K562 (cell line): ENCODE data around the gene PRSS38. TPM values are rescaled to one million over a fixed set of nuclear protein-coding genes. Genes with fewer than 3 reads are reported as not detected.

ENCODE experiments used
- ATAC-seq: fragments of 200-7000 bp; cut with Tn5 transposase; 3 replicates; pipeline ENCODE4 v1.9.1; 2020; ENCODE audit warnings: moderate library complexity
- BruUV-seq: library from RNA; stranded (reverse); fragments of 400-500 nt; replicated peaks from 2 replicates; lab custom pipeline; 2021; lab: Mats Ljungman, UMichigan
- CTCF ChIA-PET: fragments of 300-600 bp; formaldehyde crosslinking; extraction: SDS; loops from one replicate; lab custom pipeline; 2021; ENCODE audit warnings: low intra/inter-chr PET ratio; lab: Yijun Ruan, JAX
- POLR2A ChIA-PET: fragments of 300-600, 350-650 bp; sonication (Branson Sonifier 250); formaldehyde crosslinking; extraction: SDS; loops from one replicate; lab custom pipeline; 2021; ENCODE audit warnings: antibody characterized with exemption, inconsistent platforms; lab: Yijun Ruan, JAX
- DNase-seq, 4 experiments: peaks; one replicate each; pipeline versions ENCODE4 v3.0.0 to v3.0.0-alpha.2; 2011 to 2018; ENCODE audit warnings: low spot score in 3 of 4, mixed read lengths in 3 of 4; ENCODE audit errors: extremely low read depth in 1 of 4
- FAIRE-seq: peaks from 2 replicates; lab custom pipeline; 2011; peaks lifted over from hg19 to GRCh38; lab: Jason Lieb, UNC
- H2AFZ ChIP-seq: 2 replicates; pipeline ENCODE4 v1.6.0; 2011; ENCODE audit warnings: low read depth, low read length, control low read depth, inconsistent platforms
- H3K27ac ChIP-seq: fragments of 200-600 bp; 3 replicates; pipeline ENCODE4 v1.8.0; 2011; ENCODE audit warnings: low read depth, mild to moderate bottlenecking, control low read depth, inconsistent platforms, low read length, moderate library complexity, mixed read lengths; ENCODE audit errors: extremely low read depth
- H3K27me3 ChIP-seq, 2 experiments: fragments of 300-600 bp in 1 of 2; 2 replicates in 1 of 2; 3 replicates in 1 of 2; pipeline versions ENCODE4 v1.6.0 to v1.8.0; 2011; ENCODE audit warnings: inconsistent platforms in 2 of 2, low read length in 2 of 2, mild to moderate bottlenecking in 1 of 2, mixed read lengths in 1 of 2, moderate library complexity in 1 of 2; ENCODE audit not compliant: control insufficient read depth in 2 of 2, insufficient read depth in 2 of 2
- H3K36me3 ChIP-seq: fragments of 300-600 bp; 3 replicates; pipeline ENCODE4 v1.8.0; 2011; ENCODE audit warnings: mild to moderate bottlenecking, low read length, inconsistent platforms; ENCODE audit not compliant: control insufficient read depth, insufficient read depth
- H3K4me1 ChIP-seq, 2 experiments: fragments of 200-600 bp in 1 of 2; replicated peaks in 1 of 2; 2 replicates in 1 of 2; 3 replicates in 1 of 2; pipeline versions ENCODE4 v1.5.1 to v1.8.0; 2011; ENCODE audit warnings: inconsistent platforms in 2 of 2, low read length in 2 of 2, mild to moderate bottlenecking in 1 of 2, mixed read lengths in 1 of 2, moderate library complexity in 1 of 2; ENCODE audit not compliant: control insufficient read depth in 2 of 2, insufficient read depth in 2 of 2
- H3K4me2 ChIP-seq: 2 replicates; pipeline ENCODE4 v1.6.1; 2011; ENCODE audit warnings: low read length, control low read depth, inconsistent platforms, mixed read lengths; ENCODE audit not compliant: insufficient read depth
- H3K4me3 ChIP-seq: fragments of 200-600 bp; sonication (generic), shearing (Covaris generic); 2 replicates; pipeline ENCODE4 v1.5.1; 2016; ENCODE audit warnings: control low read depth, inconsistent platforms
- H3K79me2 ChIP-seq: fragments of 200-600 bp; 3 replicates; pipeline ENCODE4 v1.8.0; 2011; ENCODE audit warnings: low read length, inconsistent platforms; ENCODE audit not compliant: control insufficient read depth, insufficient read depth
- H3K9ac ChIP-seq, 2 experiments: 2 replicates each; pipeline versions ENCODE4 v1.6.0 to v1.6.1; 2011; ENCODE audit warnings: low read depth in 2 of 2, low read length in 2 of 2, control low read depth in 1 of 2, inconsistent platforms in 1 of 2, mild to moderate bottlenecking in 1 of 2, mixed read lengths in 1 of 2; ENCODE audit not compliant: insufficient read depth in 1 of 2
- H3K9me1 ChIP-seq: one replicate; pipeline ENCODE4 v1.6.0; 2011; ENCODE audit warnings: inconsistent platforms, mild to moderate bottlenecking, low read length, moderate library complexity; ENCODE audit not compliant: control insufficient read depth, insufficient read depth
- H3K9me3 ChIP-seq: replicated peaks from 2 replicates; pipeline ENCODE4 v1.5.1; 2011; ENCODE audit warnings: low read depth, low read length, inconsistent platforms; ENCODE audit not compliant: control insufficient read depth, insufficient read depth
- H4K20me1 ChIP-seq: replicated peaks from 2 replicates; pipeline ENCODE4 v1.6.1; 2011; ENCODE audit warnings: low read length, inconsistent platforms, mixed read lengths; ENCODE audit not compliant: control insufficient read depth, insufficient read depth
- BCOR ChIP-seq: fragments of 450-650 bp; IDR thresholded peaks from 2 replicates; pipeline ENCODE4 v1.6.1; 2016
- C11orf30 ChIP-seq: fragments of 450-650 bp; IDR thresholded peaks from 2 replicates; pipeline ENCODE4 v1.6.1; 2016; ENCODE audit warnings: low read depth, mild to moderate bottlenecking
- DMBX1 ChIP-seq: fragments of 250-450 bp; sonication (Bioruptor Pico); IDR thresholded peaks from 2 replicates; pipeline ENCODE4 v1.8.0; 2022; ENCODE audit warnings: inconsistent platforms, mild to moderate bottlenecking, moderate library complexity, borderline replicate concordance
- ILF3 ChIP-seq: fragments of 450-650 bp; IDR thresholded peaks from 2 replicates; pipeline ENCODE4 v1.6.1; 2018; ENCODE audit warnings: antibody characterized with exemption, mild to moderate bottlenecking, moderate library complexity, borderline replicate concordance
- ILK ChIP-seq: fragments of 450-650 bp; IDR thresholded peaks from 2 replicates; pipeline ENCODE4 v1.6.1; 2016; ENCODE audit warnings: missing genetic modification characterization, low read depth, mild to moderate bottlenecking, missing compliant biosample characterization, moderate library complexity, borderline replicate concordance
- MEF2D ChIP-seq: conservative IDR thresholded peaks from 2 replicates; pipeline ENCODE4 v1.6.1; 2016; ENCODE audit warnings: low read depth, missing genetic modification characterization, missing compliant biosample characterization
- MEIS2 ChIP-seq: fragments of 450-650 bp; IDR thresholded peaks from 2 replicates; pipeline ENCODE4 v1.6.1; 2014; ENCODE audit warnings: mild to moderate bottlenecking; ENCODE audit not compliant: partially characterized antibody
- MTA1 ChIP-seq: fragments of 450-650 bp; IDR thresholded peaks from 2 replicates; pipeline ENCODE4 v1.6.1; 2017; ENCODE audit warnings: borderline replicate concordance
- MTA2 ChIP-seq: fragments of 450-650 bp; IDR thresholded peaks from 2 replicates; pipeline ENCODE4 v1.6.1; 2016; ENCODE audit warnings: low read depth
- NFATC3 ChIP-seq: fragments of 450-650 bp; IDR thresholded peaks from 2 replicates; pipeline ENCODE4 v1.6.1; 2017; ENCODE audit warnings: mild to moderate bottlenecking
- PHF20 ChIP-seq: fragments of 450-650 bp; IDR thresholded peaks from 2 replicates; pipeline ENCODE4 v1.6.1; 2018; ENCODE audit not compliant: partially characterized antibody
- RAD21 ChIP-seq, 2 experiments: fragments of 250-450 bp in 1 of 2; fragments of 450-650 bp in 1 of 2; sonication (Bioruptor Pico) in 1 of 2; formaldehyde crosslinking in 1 of 2; IDR thresholded peaks in 1 of 2; conservative IDR thresholded peaks in 1 of 2; 2 replicates each; pipeline versions ENCODE4 v1.4.0 to v1.8.0; 2020 to 2022; ENCODE audit warnings: mild to moderate bottlenecking in 2 of 2, moderate library complexity in 1 of 2
- RFX5 ChIP-seq: IDR thresholded peaks from 2 replicates; pipeline ENCODE4 v1.6.1; 2011; ENCODE audit warnings: low read depth, mild to moderate bottlenecking, improper control_type of control experiment, low read length
- RHOXF2B ChIP-seq: fragments of 250-450 bp; sonication (Bioruptor Pico); conservative IDR thresholded peaks from 2 replicates; pipeline ENCODE4 v1.5.1; 2021
- ZKSCAN3 ChIP-seq: fragments of 250-450 bp; sonication (Bioruptor Pico); IDR thresholded peaks from 2 replicates; pipeline ENCODE4 v1.4.0; 2020
- ZNF584 ChIP-seq: fragments of 200-800 bp; sonication (Bioruptor generic); IDR thresholded peaks from 2 replicates; pipeline ENCODE4 v1.6.1; 2016; ENCODE audit warnings: low read depth, mild to moderate bottlenecking, missing genetic modification characterization, missing compliant biosample characterization
- WGBS: fragments of 100-300 bp; shearing (Covaris generic); methylation state at CpG from one replicate; pipeline ENCODE4 v1.1.6; 2016; ENCODE audit warnings: low coverage, mixed read lengths; ENCODE audit not compliant: insufficient coverage; ENCODE audit errors: missing lambda C conversion rate; 5-methylcytosine and 5-hydroxymethylcytosine counted together
- in situ Hi-C: fragments of 300-500 bp; cut with MboI; formaldehyde crosslinking; loops from 4 replicates; pipeline ENCODE4 v1.15.0; 2018; ENCODE audit warnings: inconsistent platforms, mixed read lengths
- intact Hi-C: fragments of 100-400 bp; cut with micrococcal nuclease; formaldehyde crosslinking; loops from 2 replicates; pipeline ENCODE4 v1.14.2; 2022
- polyA plus RNA-seq, 8 experiments: library from polyadenylated mRNA; depleted of rRNA in 4 of 8; stranded (reverse) in 5 of 8; unstranded in 3 of 8; fragments of >200 nt; fragmentation: Nextera tagmentation in 2 of 8; fragmentation: Illumina TruSeq in 1 of 8; extraction: Ambion mirVana in 2 of 8; extraction: Trizol in 1 of 8; gene quantifications; 2 replicates each; pipeline versions ENCODE4 v1.2.1 to v1.2.3, GENCODE V29; 2011 to 2014; ENCODE audit warnings: inconsistent platforms in 1 of 8, missing spikeins in 1 of 8
- total RNA-seq, 7 experiments: library from RNA; depleted of rRNA in 6 of 7; stranded (reverse); fragments of >200 nt in 6 of 7; fragmentation: Illumina TruSeq in 2 of 7; extraction: Trizol in 2 of 7; gene quantifications; 2 replicates each; pipeline versions ENCODE4 v1.2.1 to v1.2.3, GENCODE V29; 2011 to 2021; ENCODE audit warnings: low replicate concordance in 1 of 7
- TF ChIP-seq, protein P1 (sequence below): IDR thresholded peaks from 3 replicates; pipeline ENCODE4 v1.6.1; 2011; ENCODE audit warnings: borderline replicate concordance, mild to moderate bottlenecking; ENCODE audit not compliant: insufficient read length, insufficient read depth
- TF ChIP-seq, protein P2 (sequence below): fragments of 250-450 bp; sonication (Bioruptor Pico); IDR thresholded peaks from 2 replicates; pipeline ENCODE4 v1.8.0; 2022; ENCODE audit warnings: inconsistent platforms, mild to moderate bottlenecking, moderate library complexity, borderline replicate concordance

The PRSS38 gene
- total and polyA plus RNA-seq, 9 of the 15 experiments (the other 6 are each of a cell fraction or from before 2014, with no cell fraction given): 0.09 to 0.14 TPM; not detected in 7

DNA sequence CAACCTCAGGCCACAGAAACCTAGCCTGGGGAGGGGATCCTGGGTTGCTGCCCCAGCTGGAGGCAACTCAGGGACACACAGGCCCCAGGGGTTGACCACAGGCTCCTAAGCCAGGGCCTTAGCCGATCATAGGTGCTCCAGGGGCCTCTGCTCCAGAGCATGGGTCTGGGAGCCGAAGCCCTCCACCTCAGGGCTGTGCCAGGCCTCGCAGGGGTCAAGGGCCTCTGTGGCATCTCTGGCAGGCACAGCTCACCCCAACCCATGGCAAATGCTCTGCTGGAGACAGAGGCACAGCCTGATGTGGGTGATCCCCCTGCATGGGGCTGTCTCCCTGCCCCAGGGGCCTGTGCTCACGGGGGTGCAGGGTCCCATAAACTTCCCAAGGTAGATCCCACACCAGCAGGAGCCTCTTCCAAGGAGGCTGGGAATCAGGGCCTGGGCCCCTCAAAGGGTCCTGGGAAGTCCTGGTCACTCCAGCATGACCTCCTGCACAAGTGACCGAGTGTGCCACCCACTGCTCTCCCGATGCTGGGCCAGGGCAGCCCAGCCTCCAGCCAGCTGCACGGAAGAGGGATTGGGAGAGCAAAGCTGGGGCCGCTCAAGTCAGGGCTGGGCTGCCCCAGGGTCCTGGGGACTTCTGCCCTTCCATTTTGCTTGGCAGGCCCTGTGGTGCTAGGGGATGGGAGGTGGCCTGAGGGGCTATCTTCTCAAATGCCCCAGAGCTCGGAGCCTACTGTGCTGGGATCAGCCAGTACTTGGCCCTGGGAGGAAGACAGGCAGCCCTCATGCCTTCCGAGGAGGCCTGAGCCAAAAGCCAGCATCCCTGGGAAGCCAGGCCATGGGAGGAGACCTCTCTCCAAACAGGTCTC, 22.2 kb upstream of the PRSS38 start:
- DNase-seq: peak in 2 of 4 experiments; percentile 4 to 6
- 19% methylated on average over 10 of the region's 10 CpGs for WGBS
- intact Hi-C loops (no loop called here), in situ Hi-C loops (no loop called here)
- POLR2A ChIA-PET: interaction anchor here (0.6 kb wide), 1 partner anchor 197 kb away, joined by 3 read pairs; no protein-coding TSS in a partner anchor
- no peak for FAIRE-seq
- no peak overlapping the region for H3K4me3 ChIP-seq
- H3K79me2 ChIP-seq: no peaks in the 10 kb centered on the region
- H3K4me1 ChIP-seq: peaks cover 5 to 38% of the 10 kb centered on the region in 2 experiments; a peak in 3 of 5 replicates
- no peaks in the 10 kb centered on the region for H3K9me1 ChIP-seq
- H3K27me3 ChIP-seq: peaks cover 0 to 4% of the 10 kb centered on the region in 2 experiments; a peak in 2 of 5 replicates
- no peaks in the 10 kb centered on the region for H3K36me3 ChIP-seq
- CTCF ChIA-PET: no interaction called here
- H4K20me1 ChIP-seq: no peaks in the 10 kb centered on the region; the same call in 1 of the 2 replicates
- no peak overlapping the region for H3K27ac ChIP-seq
- H2AFZ ChIP-seq: 0 out of 2 replicates have a peak overlapping the region, but pooled peaks have one; percentile 1
- no peaks in the 10 kb centered on the region for H3K9me3 ChIP-seq
- TF ChIP-seq MTA2: no peak
- TF ChIP-seq, protein P1, sequence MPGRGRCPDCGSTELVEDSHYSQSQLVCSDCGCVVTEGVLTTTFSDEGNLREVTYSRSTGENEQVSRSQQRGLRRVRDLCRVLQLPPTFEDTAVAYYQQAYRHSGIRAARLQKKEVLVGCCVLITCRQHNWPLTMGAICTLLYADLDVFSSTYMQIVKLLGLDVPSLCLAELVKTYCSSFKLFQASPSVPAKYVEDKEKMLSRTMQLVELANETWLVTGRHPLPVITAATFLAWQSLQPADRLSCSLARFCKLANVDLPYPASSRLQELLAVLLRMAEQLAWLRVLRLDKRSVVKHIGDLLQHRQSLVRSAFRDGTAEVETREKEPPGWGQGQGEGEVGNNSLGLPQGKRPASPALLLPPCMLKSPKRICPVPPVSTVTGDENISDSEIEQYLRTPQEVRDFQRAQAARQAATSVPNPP: no peak
- TF ChIP-seq BCOR: no peak
- no peak for TF ChIP-seq DMBX1 (CRISPR knock-in tag)
- TF ChIP-seq ZNF584: no peak
- no peak for TF ChIP-seq MTA1
- no peak for TF ChIP-seq ILK (tag)
- TF ChIP-seq RAD21 (CRISPR knock-in tag; conservative IDR thresholded peaks at IDR 0.05 in 1 of 2, IDR thresholded peaks at IDR 0.05 in 1 of 2): no peak
- TF ChIP-seq MEIS2: no peak
- no peak for TF ChIP-seq NFATC3
- no peak for TF ChIP-seq RFX5
- no peak for TF ChIP-seq MEF2D (tag)
- TF ChIP-seq RHOXF2B (CRISPR knock-in tag): no peak
- TF ChIP-seq ILF3: no peak
- TF ChIP-seq, protein P2, sequence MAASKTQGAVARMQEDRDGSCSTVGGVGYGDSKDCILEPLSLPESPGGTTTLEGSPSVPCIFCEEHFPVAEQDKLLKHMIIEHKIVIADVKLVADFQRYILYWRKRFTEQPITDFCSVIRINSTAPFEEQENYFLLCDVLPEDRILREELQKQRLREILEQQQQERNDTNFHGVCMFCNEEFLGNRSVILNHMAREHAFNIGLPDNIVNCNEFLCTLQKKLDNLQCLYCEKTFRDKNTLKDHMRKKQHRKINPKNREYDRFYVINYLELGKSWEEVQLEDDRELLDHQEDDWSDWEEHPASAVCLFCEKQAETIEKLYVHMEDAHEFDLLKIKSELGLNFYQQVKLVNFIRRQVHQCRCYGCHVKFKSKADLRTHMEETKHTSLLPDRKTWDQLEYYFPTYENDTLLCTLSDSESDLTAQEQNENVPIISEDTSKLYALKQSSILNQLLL: no peak
- no peak for TF ChIP-seq PHF20
- no peak for TF ChIP-seq C11orf30
- no peak for TF ChIP-seq ZKSCAN3
- peak overlapping the region in 1 of 2 experiments; percentile 50; a peak in 1 of 4 replicates for H3K9ac ChIP-seq
- no peak overlapping the region for H3K4me2 ChIP-seq
- no TSS peak for BruUV-seq
- no peak for ATAC-seq
